Body of pancreas (tissue), 4 donors: ENCODE measurements around the gene GLUD1.
"Not testable (repeated sequence)": the region's sequence is repeated elsewhere in the genome, so short reads cannot be mapped to it uniquely, and the experiment has no call there.

ENCODE experiments used
- CTCF ChIP-seq, 7 experiments: fragments of 450-650 bp in 4 of 7; fragments of 200-600 bp in 3 of 7; sonication (generic) in 3 of 7; IDR thresholded peaks; one replicate each; pipeline ENCODE4 v1.5.1; 2016 to 2019; ENCODE audit warnings: antibody characterized with exemption in 7 of 7
- POLR2A ChIP-seq, 3 donors: fragments of 450-650 bp; IDR thresholded peaks; one replicate each; pipeline ENCODE4 v1.6.1; 2016; ENCODE audit warnings: antibody characterized with exemption in 3 of 3, mild to moderate bottlenecking in 2 of 3

- not testable (repeated sequence) for TF ChIP-seq CTCF, POLR2A (IDR thresholded peaks at IDR 0.05)
Measured at GRCh38 chr10:87083576-87084290, 10.9 kb downstream of the GLUD1 start.
